GM21723 (cell line): Measurements from ENCODE around the gene LOXHD1.

ENCODE experiments used
- ATAC-seq: cut with Tn5 transposase; IDR thresholded peaks from one replicate; pipeline ENCODE4 v1.9.1; 2021; ENCODE audit warnings: mild to moderate bottlenecking, moderate library complexity; ENCODE audit not compliant: unreplicated experiment

Gene LOXHD1

GRCh38 chr18:46676182-46676835 lies 19.3 kb upstream of the LOXHD1 start:
- ATAC-seq, result no peak

GRCh38 chr18:46675112-46675511 lies 18.1 kb upstream of the LOXHD1 start:
- ATAC-seq, result no peak

GRCh38 chr18:46672062-46672970 lies 15.3 kb upstream of the LOXHD1 start:
- ATAC-seq, result no peak

GRCh38 chr18:46668694-46669093 lies 11.7 kb upstream of the LOXHD1 start:
- no peak for ATAC-seq

GRCh38 chr18:46668135-46668534 lies 11.1 kb upstream of the LOXHD1 start:
- no peak for ATAC-seq

GRCh38 chr18:46663539-46663938 lies 6.5 kb upstream of the LOXHD1 start:
- ATAC-seq, result no peak

GRCh38 chr18:46660957-46661749 lies 4.1 kb upstream of the LOXHD1 start:
- ATAC-seq, result no peak

GRCh38 chr18:46659484-46659883 lies 2.5 kb upstream of the LOXHD1 start:
- no peak for ATAC-seq

- no peak for ATAC-seq
Measured at GRCh38 chr18:46656326-46657114, 500 bp downstream of the LOXHD1 start.

GRCh38 chr18:46652372-46652771 lies 4.6 kb downstream of the LOXHD1 start:
- ATAC-seq, result no peak

- ATAC-seq, result no peak
Measured at GRCh38 chr18:46650681-46651080, 6.3 kb downstream of the LOXHD1 start.

- ATAC-seq, result no peak
Measured at GRCh38 chr18:46649071-46649862, 7.8 kb downstream of the LOXHD1 start.

- ATAC-seq, result no peak
Measured at GRCh38 chr18:46646468-46646867, 10.6 kb downstream of the LOXHD1 start.

GRCh38 chr18:46642561-46642960 lies 14.5 kb downstream of the LOXHD1 start:
- ATAC-seq, result no peak

- ATAC-seq, result no peak
Measured at GRCh38 chr18:46641917-46642316, 15.1 kb downstream of the LOXHD1 start.

GRCh38 chr18:46639386-46639785 lies 17.6 kb downstream of the LOXHD1 start:
- no peak for ATAC-seq

- ATAC-seq, result no peak
Measured at GRCh38 chr18:46636040-46636630, 20.9 kb downstream of the LOXHD1 start.

GRCh38 chr18:46632401-46633071 lies 24.5 kb downstream of the LOXHD1 start:
- ATAC-seq, result no peak

GRCh38 chr18:46630991-46631390 lies 26.0 kb downstream of the LOXHD1 start:
- no peak for ATAC-seq
